Nephron progenitor cell (in vitro differentiated cells): ENCODE measurements around the gene MAT2A.
A peak's percentile ranks its signal among the peaks of the same experiment; 100 is the strongest.

Source experiments
- DNase-seq: peaks from one replicate; pipeline ENCODE4 v3.0.0; 2021
- H3K27ac Mint-ChIP-seq: 2 replicates; pipeline ENCODE4 v1.8.0; 2021; ENCODE audit warnings: mild to moderate bottlenecking, moderate library complexity, mixed read lengths
- H3K27me3 Mint-ChIP-seq: 2 replicates; pipeline ENCODE4 v1.8.0; 2021; ENCODE audit warnings: mild to moderate bottlenecking, low read depth, mixed read lengths; ENCODE audit not compliant: poor library complexity
- H3K36me3 Mint-ChIP-seq: 2 replicates; pipeline ENCODE4 v1.8.0; 2021; ENCODE audit warnings: low read depth, mixed read lengths
- H3K4me1 Mint-ChIP-seq: 2 replicates; pipeline ENCODE4 v1.8.0; 2021; ENCODE audit warnings: mixed read lengths
- H3K4me3 Mint-ChIP-seq: 2 replicates; pipeline ENCODE4 v1.8.0; 2021; ENCODE audit warnings: mild to moderate bottlenecking, moderate library complexity, mixed read lengths
- H3K9me3 Mint-ChIP-seq: 2 replicates; pipeline ENCODE4 v1.8.0; 2021; ENCODE audit warnings: mild to moderate bottlenecking, moderate library complexity, mixed read lengths
- CTCF ChIP-seq: fragments of 200-600 bp; sonication (generic); IDR thresholded peaks from 2 replicates; pipeline ENCODE4 v1.5.0; 2021; ENCODE audit warnings: antibody characterized with exemption

The MAT2A gene

GRCh38 chr2:85523062-85523902 lies 15.7 kb upstream of the MAT2A start:
- Mint-ChIP-seq H3K27ac (peak overlapping the region; percentile 93), H3K4me1 (peaks cover 46% of the 10 kb centered on the region), H3K36me3 (no peaks in the 10 kb centered on the region), H3K27me3 (peaks cover 6% of the 10 kb centered on the region), H3K4me3 (peak overlapping the region; percentile 51), H3K9me3 (no peaks in the 10 kb centered on the region)
- TF ChIP-seq CTCF, result no peak
- DNase-seq, result no peak

GRCh38 chr2:85523903-85524335 lies 15.0 kb upstream of the MAT2A start:
- H3K27ac Mint-ChIP-seq, result peak overlapping the region; percentile 93

GRCh38 chr2:85524336-85524908 lies 14.5 kb upstream of the MAT2A start:
- Mint-ChIP-seq H3K4me3 (peak overlapping the region; percentile 30), H3K27me3 (peaks cover 6% of the 10 kb centered on the region), H3K4me1 (peaks cover 46% of the 10 kb centered on the region), H3K27ac (peak overlapping the region; percentile 93), H3K9me3 (no peaks in the 10 kb centered on the region), H3K36me3 (no peaks in the 10 kb centered on the region)
- TF ChIP-seq CTCF, result no peak
- no peak for DNase-seq

More at GRCh38 chr2:85523903-85524335, 15.0 kb upstream of the MAT2A start:
- no peak for TF ChIP-seq CTCF
- Mint-ChIP-seq H3K9me3 (no peaks in the 10 kb centered on the region), H3K4me3 (peak overlapping the region; percentile 51), H3K4me1 (peaks cover 46% of the 10 kb centered on the region), H3K27me3 (peaks cover 6% of the 10 kb centered on the region), H3K36me3 (no peaks in the 10 kb centered on the region)
- no peak for DNase-seq

- no peak for TF ChIP-seq CTCF
- H3K9me3 Mint-ChIP-seq, result no peaks in the 10 kb centered on the region
- H3K36me3 Mint-ChIP-seq, result no peaks in the 10 kb centered on the region
- H3K27ac Mint-ChIP-seq, result peak overlapping the region; percentile 93
- peaks cover 6% of the 10 kb centered on the region for H3K27me3 Mint-ChIP-seq
- peaks cover 46% of the 10 kb centered on the region for H3K4me1 Mint-ChIP-seq
- no peak for DNase-seq
- H3K4me3 Mint-ChIP-seq, result peak overlapping the region; percentile 30
Measured at GRCh38 chr2:85525029-85525428, 13.9 kb upstream of the MAT2A start.

- Mint-ChIP-seq H3K9me3 (no peaks in the 10 kb centered on the region), H3K4me3 (peak overlapping the region; percentile 43), H3K36me3 (no peaks in the 10 kb centered on the region), H3K27me3 (peaks cover 6% of the 10 kb centered on the region), H3K27ac (peak overlapping the region; percentile 80), H3K4me1 (peaks cover 46% of the 10 kb centered on the region)
- DNase-seq, result no peak
- no peak for TF ChIP-seq CTCF
Measured at GRCh38 chr2:85525567-85525966, 13.4 kb upstream of the MAT2A start.
